Aorta (tissue), 5 donors: ENCODE measurements around the gene KCTD4. TPM values are rescaled to one million over a fixed set of nuclear protein-coding genes. Genes with fewer than 3 reads are reported as not detected.

Experiments
- ATAC-seq: fragments of 200-7000 bp; cut with Tn5 transposase; one replicate; pipeline ENCODE4 v1.9.1; 2022; ENCODE audit warnings: moderate library complexity; ENCODE audit not compliant: low FRiP score
- DNase-seq, 2 donors: peaks; one replicate each; pipeline ENCODE4 v3.0.0-alpha.2; 2020
- H3K27ac ChIP-seq, 2 donors: one replicate each; pipeline ENCODE4 v1.5.1; 2013; ENCODE audit warnings: low read length in 2 of 2, mild to moderate bottlenecking in 2 of 2, moderate library complexity in 2 of 2, control low read depth in 1 of 2, inconsistent platforms in 1 of 2, low read depth in 1 of 2
- H3K27me3 ChIP-seq, 2 donors: one replicate each; pipeline ENCODE4 v1.6.1; 2013; ENCODE audit warnings: control low read depth in 1 of 2, low read length in 1 of 2, mild to moderate bottlenecking in 1 of 2, moderate library complexity in 1 of 2; ENCODE audit not compliant: insufficient read depth in 2 of 2, control insufficient read depth in 1 of 2
- H3K36me3 ChIP-seq, 2 donors: one replicate each; pipeline ENCODE4 v1.6.1; 2013; ENCODE audit warnings: control low read depth in 1 of 2, low read length in 1 of 2, mild to moderate bottlenecking in 1 of 2; ENCODE audit not compliant: insufficient read depth in 2 of 2, control insufficient read depth in 1 of 2
- H3K4me1 ChIP-seq, 2 donors: one replicate each; pipeline ENCODE4 v1.6.1; 2013; ENCODE audit warnings: low read length in 2 of 2, control low read depth in 1 of 2, mild to moderate bottlenecking in 1 of 2, moderate library complexity in 1 of 2; ENCODE audit not compliant: insufficient read depth in 2 of 2, control insufficient read depth in 1 of 2
- H3K4me3 ChIP-seq, 2 donors: one replicate each; pipeline ENCODE4 v1.5.1; 2013; ENCODE audit warnings: low read length in 2 of 2, control low read depth in 1 of 2, mild to moderate bottlenecking in 1 of 2
- H3K9me3 ChIP-seq: one replicate; pipeline ENCODE4 v1.6.1; 2013; ENCODE audit warnings: mild to moderate bottlenecking, low read length; ENCODE audit not compliant: control insufficient read depth
- WGBS, 2 donors: extraction: QIAGEN DNeasy Blood & Tissue Kit; methylation state at CpG; one replicate each; pipeline ENCODE4 v1.1.7; 2013; 5-methylcytosine and 5-hydroxymethylcytosine counted together
- intact Hi-C, 2 donors: fragments of 100-400 bp; cut with DNase I; formaldehyde crosslinking; loops; one replicate each; pipeline versions ENCODE4 v1.14.2 to v1.15.0; 2022
- polyA plus RNA-seq, 2 donors: library from polyadenylated mRNA; stranded (reverse); fragments of 200-250 nt; gene quantifications; one replicate each; pipeline ENCODE4 v1.2.3, GENCODE V29; 2013
- total RNA-seq, 2 donors: library from RNA; stranded (reverse); fragmentation: NEBNext Ultra II Directional; extraction: Animal tissue kit (Norgen Biotek cat#: 25700); gene quantifications; one replicate each; pipeline ENCODE4 v1.2.1, GENCODE V29; 2021
- donor health status: healthy with polysubstance abuse.
- donor health status: Bipolar disorder and iron deficiency.
- donor health status: DM: no; HTN: no; CAD: no.
- donor health status: DM: no; HTN: no; CAD: no.
- donor health status: DM: yes; HTN: yes; CAD: no.

KCTD4 gene
- total and polyA plus RNA-seq, 4 donors: 0.25 to 0.60 (median 0.26) TPM; not detected in 1

DNA sequence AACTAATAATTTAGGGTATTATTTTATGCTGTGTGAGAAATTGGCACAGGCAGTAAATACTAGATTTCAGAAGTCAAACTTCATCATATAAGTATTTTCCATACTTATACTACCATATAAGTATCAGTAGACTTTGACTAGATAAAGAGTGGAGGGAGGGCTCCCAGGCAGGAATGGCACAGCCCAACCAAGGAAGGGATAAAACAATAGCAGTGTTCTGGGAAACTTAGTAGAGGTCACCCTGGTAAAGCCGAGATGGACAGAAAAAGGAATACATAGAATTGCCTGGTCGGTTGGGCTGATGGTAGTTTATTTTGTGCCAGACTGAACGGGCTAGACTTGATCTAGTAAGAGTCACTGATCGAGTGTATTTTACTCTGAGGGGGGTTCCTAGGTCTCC is 19.6 kb upstream of the KCTD4 start:
- DNase-seq (no peak), ATAC-seq (no peak)
- H3K27me3 ChIP-seq: no peaks in the 10 kb centered on the region
- H3K4me1 ChIP-seq: peaks cover 0 to 2% of the 10 kb centered on the region in 2 donors
- 94 to 96% methylated on average over 4 of the region's 4 CpGs for WGBS, 2 donors
- H3K4me3 ChIP-seq: no peak overlapping the region
- H3K36me3 ChIP-seq: no peaks in the 10 kb centered on the region
- no peak overlapping the region for H3K27ac ChIP-seq
- H3K9me3 ChIP-seq: no peaks in the 10 kb centered on the region
- intact Hi-C loops: no loop called here

DNA sequence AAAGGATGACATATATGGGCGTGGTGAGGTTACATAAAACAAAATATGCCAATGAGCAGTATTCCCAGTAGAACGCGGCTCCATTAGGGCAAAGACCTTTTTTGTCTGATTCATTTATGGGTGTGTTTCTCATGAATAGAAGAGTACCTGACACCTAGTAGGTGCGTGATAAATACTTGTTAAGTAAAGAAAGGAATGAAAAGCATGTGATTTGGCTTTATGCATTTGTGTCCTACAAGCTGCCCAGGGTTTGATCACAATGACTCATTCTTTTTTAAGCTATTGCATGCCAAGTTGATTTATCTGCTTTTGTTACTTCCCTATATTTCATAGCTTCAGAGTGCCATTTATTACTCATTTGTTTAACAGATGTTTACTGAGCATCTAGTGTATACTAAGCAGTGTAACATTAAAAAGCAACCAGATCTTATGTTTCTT is 19.1 kb upstream of the KCTD4 start:
- DNase-seq: no peak
- H3K36me3 ChIP-seq: no peaks in the 10 kb centered on the region
- no peaks in the 10 kb centered on the region for H3K9me3 ChIP-seq
- no peak overlapping the region for H3K27ac ChIP-seq
- WGBS, 2 donors: 85 to 87% methylated on average over 4 of the region's 4 CpGs
- ATAC-seq: no peak
- H3K4me1 ChIP-seq: peaks cover 0 to 2% of the 10 kb centered on the region in 2 donors
- no peaks in the 10 kb centered on the region for H3K27me3 ChIP-seq
- H3K4me3 ChIP-seq: no peak overlapping the region
- intact Hi-C loops: no loop called here

DNA sequence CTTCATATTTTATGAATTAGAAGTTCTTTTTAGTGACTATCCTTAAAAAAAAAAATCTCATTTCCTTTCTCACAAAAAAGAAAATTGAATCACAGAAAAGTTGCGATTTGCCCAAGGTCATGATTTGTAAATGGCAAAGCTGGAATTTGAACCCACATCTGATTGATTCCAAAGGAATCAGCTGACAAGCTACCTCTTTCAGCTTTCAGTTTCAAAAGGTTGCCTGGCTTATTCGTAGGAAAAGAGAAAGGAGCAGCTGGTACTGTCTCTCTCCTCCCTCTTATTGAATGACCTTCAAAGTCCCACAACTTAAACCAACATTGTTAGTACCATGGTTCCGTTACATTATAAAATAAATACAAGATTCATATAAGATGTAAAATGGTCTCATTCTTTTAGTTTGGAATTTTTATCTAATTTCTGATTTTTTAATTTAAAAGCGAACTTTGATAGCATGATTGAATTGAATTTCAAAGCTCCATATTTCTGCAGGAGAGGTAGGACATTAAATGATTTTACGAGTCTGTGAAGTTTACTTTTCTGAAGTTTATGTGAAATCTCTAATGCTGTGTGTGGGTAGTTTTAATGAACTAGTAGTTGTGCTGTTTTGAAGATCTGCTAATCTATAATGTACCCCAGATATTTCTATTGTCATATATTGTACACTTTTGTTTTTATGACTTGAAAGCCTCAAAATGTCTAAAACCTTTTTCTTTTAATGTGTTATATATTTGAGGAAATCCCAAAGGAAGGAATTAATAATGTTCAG is 18.5 kb upstream of the KCTD4 start:
- no peaks in the 10 kb centered on the region for H3K36me3 ChIP-seq
- no peak overlapping the region for H3K4me3 ChIP-seq
- H3K27ac ChIP-seq: no peak overlapping the region
- WGBS, 2 donors: 88 to 90% methylated on average over 5 of the region's 5 CpGs
- H3K27me3 ChIP-seq: no peaks in the 10 kb centered on the region
- ATAC-seq (no peak), DNase-seq (no peak)
- no peaks in the 10 kb centered on the region for H3K9me3 ChIP-seq
- intact Hi-C loops: no loop called here
- H3K4me1 ChIP-seq: peaks cover 0 to 2% of the 10 kb centered on the region in 2 donors

DNA sequence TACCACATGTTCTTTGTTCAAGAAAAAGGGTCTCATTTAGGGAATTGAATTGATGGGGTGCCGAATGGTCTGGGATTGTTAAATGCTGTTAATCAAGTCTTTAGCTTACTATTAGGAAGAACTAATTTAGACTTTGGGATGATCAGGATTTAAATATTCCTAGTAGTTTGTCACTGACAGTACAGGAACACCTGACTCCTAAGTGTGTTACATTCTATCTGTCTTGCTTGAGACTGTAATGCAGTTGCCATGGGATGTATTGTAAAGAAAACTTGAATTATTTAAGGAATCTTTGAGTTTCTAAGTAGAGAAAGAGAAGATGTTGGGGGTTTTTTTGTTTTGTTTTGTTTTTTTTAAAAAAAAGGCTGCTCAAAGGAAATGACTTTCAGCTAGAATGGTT is 17.8 kb upstream of the KCTD4 start:
- H3K4me1 ChIP-seq: peaks cover 0 to 2% of the 10 kb centered on the region in 2 donors
- no peaks in the 10 kb centered on the region for H3K27me3 ChIP-seq
- H3K36me3 ChIP-seq: no peaks in the 10 kb centered on the region
- DNase-seq (no peak), ATAC-seq (no peak)
- intact Hi-C loops: no loop called here
- no peak overlapping the region for H3K27ac ChIP-seq
- no peak overlapping the region for H3K4me3 ChIP-seq
- H3K9me3 ChIP-seq: no peaks in the 10 kb centered on the region
- 95 to 97% methylated on average over 1 of the region's 1 CpG for WGBS, 2 donors

DNA sequence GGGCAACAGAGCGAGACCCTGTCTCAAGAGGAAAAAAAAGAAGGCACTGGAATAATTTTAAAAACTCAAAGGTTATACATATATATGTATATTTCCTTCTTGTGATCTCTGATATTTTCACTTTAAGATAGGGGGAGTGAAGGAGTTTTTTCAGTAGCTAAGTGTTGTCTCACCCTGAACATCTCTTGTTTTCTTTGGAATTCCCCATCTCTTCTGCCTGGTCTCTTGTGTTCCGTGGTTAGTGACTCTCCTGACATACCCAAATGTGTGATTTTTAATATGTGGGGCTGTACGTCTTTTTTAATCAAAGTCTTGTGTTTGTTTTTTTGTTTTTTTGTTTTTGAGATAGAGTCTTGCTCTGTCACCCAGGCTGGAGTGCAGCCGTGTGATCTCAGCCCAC is 15.3 kb upstream of the KCTD4 start:
- H3K4me1 ChIP-seq: peaks cover 0 to 2% of the 10 kb centered on the region in 2 donors
- no peak overlapping the region for H3K27ac ChIP-seq
- no peaks in the 10 kb centered on the region for H3K9me3 ChIP-seq
- no peak overlapping the region for H3K4me3 ChIP-seq
- no peaks in the 10 kb centered on the region for H3K36me3 ChIP-seq
- intact Hi-C loops: no loop called here
- H3K27me3 ChIP-seq: no peaks in the 10 kb centered on the region
- ATAC-seq (no peak), DNase-seq (no peak)
- 93% methylated on average over 4 of the region's 4 CpGs for WGBS, 2 donors

DNA sequence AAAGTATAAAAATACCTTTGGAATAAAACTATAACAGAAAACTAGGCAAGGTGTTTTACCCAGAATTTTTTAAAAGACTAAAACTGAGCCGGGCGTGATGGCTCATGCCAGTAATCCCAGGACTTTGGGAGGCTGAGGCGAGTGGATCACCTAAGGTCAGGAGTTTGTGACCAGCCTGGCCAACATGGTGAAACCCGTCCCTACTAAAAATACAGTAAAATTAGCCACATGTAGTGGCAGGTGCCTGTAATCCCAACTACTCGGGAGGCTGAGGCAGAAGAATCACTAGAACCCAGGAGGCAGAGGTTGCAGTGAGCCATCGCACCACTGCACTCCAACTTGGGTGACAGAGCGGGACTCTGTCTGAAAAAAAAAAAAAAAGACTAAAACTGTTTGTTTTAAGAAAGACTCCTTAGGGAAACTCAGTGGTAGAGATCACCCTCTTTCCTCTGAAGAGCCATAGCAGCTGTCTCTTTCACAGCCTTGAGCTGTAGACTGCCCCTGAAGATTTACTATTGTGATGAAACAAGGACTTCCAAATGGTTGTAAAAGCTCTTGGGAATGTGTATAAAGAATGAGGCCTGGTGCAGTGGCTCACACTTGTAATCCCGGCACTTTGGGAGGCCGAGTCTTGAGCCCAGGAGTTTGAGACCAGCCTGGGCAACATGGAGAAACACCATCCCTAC is 14.7 kb upstream of the KCTD4 start:
- intact Hi-C loops: no loop called here
- Histone ChIP-seq H3K9me3 (no peaks in the 10 kb centered on the region), H3K36me3 (no peaks in the 10 kb centered on the region), H3K27me3 (no peaks in the 10 kb centered on the region), H3K4me1 (peaks cover 0 to 2% of the 10 kb centered on the region in 2 donors), H3K27ac (no peak overlapping the region), H3K4me3 (no peak overlapping the region)
- DNase-seq (no peak), ATAC-seq (no peak)
- 90 to 92% methylated on average over 9 of the region's 9 CpGs for WGBS, 2 donors

DNA sequence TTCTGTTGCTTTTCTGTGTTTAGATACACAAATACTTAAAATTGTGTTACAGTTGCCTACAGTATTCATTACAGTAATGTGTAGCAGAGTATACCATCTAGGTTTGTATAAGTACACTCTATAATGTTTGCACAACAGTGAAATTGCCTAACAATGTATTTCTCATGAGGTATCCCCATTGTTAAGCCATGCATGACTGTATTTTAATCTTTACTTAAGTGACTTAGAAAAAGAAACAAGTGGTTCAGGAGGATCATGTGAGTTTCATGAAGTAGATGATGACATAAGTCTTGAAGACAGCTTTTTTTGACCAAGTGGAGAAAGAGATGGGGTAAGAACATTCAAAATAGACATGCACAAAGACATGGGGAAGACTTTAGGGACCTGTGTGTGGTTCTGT is 8.4 kb upstream of the KCTD4 start:
- H3K36me3 ChIP-seq: peaks cover 0 to 3% of the 10 kb centered on the region in 2 donors
- no peaks in the 10 kb centered on the region for H3K9me3 ChIP-seq
- H3K27me3 ChIP-seq: no peaks in the 10 kb centered on the region
- H3K27ac ChIP-seq: no peak overlapping the region
- ATAC-seq (no peak), DNase-seq (no peak)
- no peak overlapping the region for H3K4me3 ChIP-seq
- intact Hi-C loops: no loop called here
- peaks cover 0 to 3% of the 10 kb centered on the region in 2 donors for H3K4me1 ChIP-seq

DNA sequence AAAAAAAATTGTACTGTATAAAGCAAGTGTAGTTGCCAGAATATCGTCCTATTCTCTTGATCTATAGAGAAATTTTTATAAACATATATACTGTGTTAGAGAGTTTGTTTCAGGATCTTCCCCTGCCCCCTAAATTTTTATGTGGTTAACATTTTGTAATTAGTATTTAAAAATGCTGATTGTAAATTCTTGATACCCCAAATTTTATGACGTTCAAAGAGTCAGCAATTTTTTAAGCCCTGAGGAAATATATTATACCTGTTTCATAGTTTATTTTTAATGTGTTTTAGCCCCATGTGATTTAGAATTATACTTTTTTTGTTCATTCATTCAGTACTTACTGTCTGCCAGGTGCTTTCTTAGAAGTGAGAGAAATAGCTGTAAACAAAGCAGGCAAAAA is 7.3 kb upstream of the KCTD4 start:
- DNase-seq (no peak), ATAC-seq (no peak)
- H3K27me3 ChIP-seq: no peaks in the 10 kb centered on the region
- H3K9me3 ChIP-seq: no peaks in the 10 kb centered on the region
- no peak overlapping the region for H3K4me3 ChIP-seq
- intact Hi-C loops: no loop called here
- H3K36me3 ChIP-seq: peaks cover 0 to 3% of the 10 kb centered on the region in 2 donors
- whole genome bisulfite sequencing, 2 donors: 73% methylated on average over 2 of the region's 2 CpGs
- H3K4me1 ChIP-seq: peaks cover 0 to 3% of the 10 kb centered on the region in 2 donors
- H3K27ac ChIP-seq: no peak overlapping the region

DNA sequence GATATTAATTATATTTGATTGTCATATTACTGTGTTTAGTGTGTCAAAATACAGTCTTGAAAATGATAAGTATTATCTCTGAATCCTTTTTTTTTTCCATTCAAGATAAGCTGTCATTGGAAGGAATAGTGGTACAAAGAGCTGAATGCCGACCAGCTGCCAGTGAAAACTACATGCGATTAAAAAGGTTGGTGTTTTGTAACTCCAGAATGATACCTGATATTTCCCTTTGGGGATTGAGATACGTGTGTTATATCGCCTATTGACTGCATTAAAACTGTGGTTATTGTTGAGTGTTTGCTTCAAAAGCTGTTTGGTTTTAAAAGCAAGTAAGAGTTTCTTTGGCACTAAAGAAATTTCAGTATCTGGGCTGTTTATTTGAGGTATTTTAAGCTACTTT is 6.5 kb upstream of the KCTD4 start:
- H3K27ac ChIP-seq: no peak overlapping the region
- no peaks in the 10 kb centered on the region for H3K9me3 ChIP-seq
- H3K36me3 ChIP-seq: peaks cover 0 to 3% of the 10 kb centered on the region in 2 donors
- DNase-seq: no peak
- H3K4me1 ChIP-seq: peaks cover 0 to 3% of the 10 kb centered on the region in 2 donors
- no peaks in the 10 kb centered on the region for H3K27me3 ChIP-seq
- no peak for ATAC-seq
- no peak overlapping the region for H3K4me3 ChIP-seq
- intact Hi-C loops: no loop called here
- 13 to 16% methylated on average over 4 of the region's 4 CpGs for WGBS, 2 donors
